GM18519 (cell line): Measurements from ENCODE around the gene CIBAR2.
"Not testable (repeated sequence)": the region's sequence is repeated elsewhere in the genome, so short reads cannot be mapped to it uniquely, and the experiment has no call there.

ENCODE experiments used
- ATAC-seq: cut with Tn5 transposase; IDR thresholded peaks from one replicate; pipeline ENCODE4 v1.9.1; 2021; ENCODE audit warnings: mild to moderate bottlenecking, moderate library complexity; ENCODE audit not compliant: unreplicated experiment, low FRiP score

Gene CIBAR2

GRCh38 chr16:85068746-85069145, 43.5 kb downstream of the CIBAR2 start:
- ATAC-seq, result no peak

DNA sequence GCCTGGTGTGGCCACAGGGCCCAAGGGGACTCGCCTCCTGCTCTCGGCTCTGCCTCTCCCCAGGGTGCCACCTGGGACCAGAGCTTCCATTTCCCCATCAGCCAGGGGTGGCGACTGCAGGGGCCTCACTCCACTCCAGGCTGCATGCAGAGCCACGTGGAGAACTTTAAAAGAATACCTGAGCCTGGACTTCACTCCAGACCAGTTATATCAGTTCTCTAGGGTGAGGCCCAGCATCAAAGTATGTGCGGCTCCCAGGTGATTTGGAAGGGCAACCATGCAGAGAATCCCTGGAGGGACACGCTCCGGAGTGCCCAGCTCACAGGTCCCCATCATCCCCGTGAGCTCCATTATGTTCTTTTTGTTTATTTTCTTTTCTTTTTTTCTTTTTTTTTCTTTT, 44.8 kb downstream of the CIBAR2 start:
- ATAC-seq, result no peak

- no peak for ATAC-seq
These were observed 45.2 kb downstream of the CIBAR2 start for GRCh38 chr16:85067024-85067423.

DNA sequence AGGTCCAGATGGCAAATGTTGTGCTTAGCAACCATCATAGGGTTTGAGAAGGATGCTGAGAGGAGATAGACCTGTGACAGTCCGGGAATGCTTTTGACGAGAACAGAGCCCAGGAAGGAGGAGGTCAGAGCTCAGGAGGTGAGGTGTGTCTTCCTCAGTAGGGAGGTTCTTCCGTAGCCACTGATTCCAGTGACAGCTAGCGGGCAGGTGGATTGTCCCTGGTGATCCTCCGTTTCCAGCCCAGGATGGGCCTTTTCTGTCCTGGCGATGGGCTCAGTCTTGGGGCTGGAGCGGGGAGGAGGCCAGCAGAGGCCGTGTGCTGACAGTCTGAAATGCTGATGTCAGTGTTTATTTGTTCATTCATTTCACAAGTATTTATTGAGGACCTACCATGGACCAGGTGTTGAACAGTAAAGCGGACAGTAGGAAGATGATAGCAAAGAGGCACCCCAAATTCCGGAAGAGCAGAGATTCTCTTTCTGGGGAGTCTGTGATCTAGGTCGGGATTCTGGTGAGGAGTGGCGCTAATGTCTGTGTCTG, 45.9 kb downstream of the CIBAR2 start:
- ATAC-seq, result no peak

GRCh38 chr16:85065099-85065498, 47.2 kb downstream of the CIBAR2 start:
- no peak for ATAC-seq

- no peak for ATAC-seq
These were observed 48.1 kb downstream of the CIBAR2 start for GRCh38 chr16:85064186-85064585.

- ATAC-seq, result no peak
These were observed 49.4 kb downstream of the CIBAR2 start for GRCh38 chr16:85062845-85063244.

DNA sequence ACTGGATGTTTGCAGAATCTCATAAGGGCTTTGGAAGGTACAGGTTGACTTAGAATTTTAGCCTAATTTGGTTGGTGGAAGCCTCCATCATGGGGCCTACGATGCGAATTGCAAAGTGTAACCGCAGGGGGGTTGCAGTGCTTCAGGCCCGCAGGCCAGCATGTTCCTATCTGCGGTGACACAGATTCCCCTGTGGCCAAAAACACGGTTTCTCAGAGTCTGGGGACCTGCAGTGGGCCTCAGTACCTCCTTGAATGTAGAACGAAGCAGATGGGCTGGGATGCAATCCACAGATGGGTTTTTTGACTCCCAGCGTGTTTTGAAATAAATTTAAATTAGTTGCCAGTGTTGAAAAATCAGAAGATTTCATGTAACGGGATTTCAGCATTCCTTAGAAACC, 49.9 kb downstream of the CIBAR2 start:
- ATAC-seq, result no peak

- no peak for ATAC-seq
These were observed 50.7 kb downstream of the CIBAR2 start for GRCh38 chr16:85061566-85061965.

DNA sequence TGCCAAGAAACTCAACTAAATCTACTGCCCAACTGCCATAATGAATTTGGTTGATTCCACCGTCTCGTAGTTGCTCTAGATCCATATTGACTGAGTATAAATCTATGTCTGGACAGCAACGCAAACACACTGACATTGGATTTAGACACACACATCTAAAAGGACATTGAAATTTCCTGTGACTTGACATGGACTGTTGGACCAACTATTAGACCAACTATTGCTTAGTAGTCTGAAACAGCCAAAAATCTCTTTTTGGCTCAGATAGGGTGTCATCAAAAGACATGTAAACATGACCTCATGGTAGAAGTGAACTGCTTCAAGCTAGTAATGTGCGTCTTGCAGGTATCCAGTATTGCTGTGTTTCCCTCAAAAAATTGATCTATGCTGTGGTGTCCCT, 53.4 kb downstream of the CIBAR2 start:
- no peak for ATAC-seq

DNA sequence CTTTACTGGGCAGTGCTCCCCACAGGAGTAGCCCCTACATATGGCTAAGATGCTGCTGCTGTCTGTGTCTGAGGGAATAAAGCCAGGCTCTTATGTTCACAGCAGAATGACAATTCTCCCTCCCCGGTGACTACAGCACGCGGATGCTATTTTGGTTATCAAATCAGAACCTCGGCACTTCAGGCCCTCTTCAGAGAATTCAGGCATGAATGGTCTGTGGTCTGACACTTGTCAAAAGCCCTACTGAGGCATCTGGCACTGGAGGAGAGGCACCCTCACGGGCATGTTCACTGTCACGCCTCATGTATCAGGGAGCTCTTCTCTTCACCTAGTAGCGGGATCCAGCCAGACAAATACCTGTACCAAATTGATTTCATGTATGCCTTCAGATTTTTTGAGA, 54.3 kb downstream of the CIBAR2 start:
- ATAC-seq, result no peak

GRCh38 chr16:85057212-85057889, 54.9 kb downstream of the CIBAR2 start:
- ATAC-seq, result no peak

DNA sequence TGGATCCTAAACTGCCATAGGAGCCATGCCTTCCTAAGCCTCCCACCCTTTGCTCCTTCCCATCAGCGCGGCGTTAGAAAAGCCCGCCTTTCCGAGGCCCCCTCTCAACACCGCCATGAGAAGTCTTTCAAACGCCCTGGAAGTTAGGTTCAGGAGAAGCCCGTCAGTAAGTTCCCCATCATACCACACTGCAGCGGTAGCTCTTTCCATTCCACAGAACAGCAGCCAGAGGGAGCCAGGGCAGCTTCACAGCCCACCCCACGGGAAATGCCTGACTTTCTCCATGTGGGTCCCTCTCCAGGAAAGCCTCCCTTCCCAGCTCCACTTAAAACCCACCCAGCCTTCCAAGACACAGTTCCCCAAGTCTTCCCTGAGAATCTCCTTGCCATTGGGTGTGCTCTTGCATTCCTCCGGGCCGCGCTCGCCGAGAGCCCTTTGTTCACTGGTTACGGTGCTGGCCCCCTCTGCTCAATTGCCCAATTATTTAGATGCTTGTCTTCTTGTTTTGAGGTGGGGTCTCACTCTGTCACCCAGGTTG, 56.0 kb downstream of the CIBAR2 start:
- no peak for ATAC-seq

GRCh38 chr16:85055493-85056210, 56.6 kb downstream of the CIBAR2 start:
- peak; percentile 66 for ATAC-seq

- no peak for ATAC-seq
These were observed 57.3 kb downstream of the CIBAR2 start for GRCh38 chr16:85054948-85055492.

GRCh38 chr16:85054321-85054720, 58.0 kb downstream of the CIBAR2 start:
- ATAC-seq, result not testable (repeated sequence)

- no peak for ATAC-seq
These were observed 59.7 kb downstream of the CIBAR2 start for GRCh38 chr16:85052536-85052935.

GRCh38 chr16:85051683-85052082, 60.6 kb downstream of the CIBAR2 start:
- no peak for ATAC-seq

DNA sequence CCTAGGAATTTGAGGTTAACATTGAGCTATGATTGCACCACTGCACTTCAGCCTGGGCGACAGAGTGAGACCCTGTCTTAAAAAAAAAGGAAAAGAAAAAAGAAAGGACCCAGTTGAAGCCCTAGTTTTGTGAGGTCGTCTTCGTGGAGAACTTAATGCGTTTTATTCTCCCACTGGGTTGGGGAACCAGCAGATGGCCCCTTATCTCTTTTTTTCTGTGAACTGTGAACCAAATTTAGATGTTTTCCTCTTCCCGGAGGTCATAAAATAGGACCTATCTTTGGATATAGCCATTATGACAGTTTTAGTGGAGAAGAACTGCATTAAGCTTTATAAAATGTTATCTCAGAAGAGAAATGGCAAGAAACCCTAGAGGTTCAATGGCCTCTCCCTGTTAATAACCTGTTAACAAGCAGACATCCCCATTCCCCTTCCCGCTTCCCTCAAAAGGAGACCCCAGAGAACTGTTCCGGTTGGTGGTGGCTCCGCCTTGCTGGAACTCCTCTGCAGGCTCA, 61.1 kb downstream of the CIBAR2 start:
- no peak for ATAC-seq

DNA sequence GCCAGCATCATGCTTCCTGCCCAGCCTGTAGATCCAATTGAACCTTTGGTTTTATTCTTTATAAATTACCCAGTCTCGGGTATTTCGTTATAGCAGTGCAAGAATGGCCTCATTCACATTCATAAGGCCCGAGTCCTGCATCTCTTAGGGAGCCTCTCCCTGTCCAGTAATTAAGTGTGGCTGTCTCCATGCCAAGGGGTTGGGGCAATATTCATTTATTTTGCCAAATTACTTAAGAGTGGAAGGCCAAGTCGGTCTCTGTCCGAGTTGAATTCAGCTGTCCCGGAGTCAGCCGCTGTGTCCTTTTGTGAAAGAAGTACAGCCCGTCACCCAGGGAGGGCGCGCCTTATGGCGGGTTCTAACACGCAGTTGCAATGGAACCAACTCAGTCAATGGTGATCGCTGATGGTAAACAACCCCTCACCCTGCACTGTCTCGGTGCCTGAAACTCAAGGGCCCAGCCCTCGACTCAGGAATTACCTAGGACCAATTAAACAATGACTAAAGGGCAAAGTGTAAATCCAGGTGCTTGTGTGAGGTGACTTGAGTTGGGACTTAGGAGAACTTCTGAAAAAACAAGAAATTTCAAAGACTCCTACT, 62.5 kb downstream of the CIBAR2 start:
- no peak for ATAC-seq
